ENCODE results near the gene ADM.

Gene ADM

DNA sequence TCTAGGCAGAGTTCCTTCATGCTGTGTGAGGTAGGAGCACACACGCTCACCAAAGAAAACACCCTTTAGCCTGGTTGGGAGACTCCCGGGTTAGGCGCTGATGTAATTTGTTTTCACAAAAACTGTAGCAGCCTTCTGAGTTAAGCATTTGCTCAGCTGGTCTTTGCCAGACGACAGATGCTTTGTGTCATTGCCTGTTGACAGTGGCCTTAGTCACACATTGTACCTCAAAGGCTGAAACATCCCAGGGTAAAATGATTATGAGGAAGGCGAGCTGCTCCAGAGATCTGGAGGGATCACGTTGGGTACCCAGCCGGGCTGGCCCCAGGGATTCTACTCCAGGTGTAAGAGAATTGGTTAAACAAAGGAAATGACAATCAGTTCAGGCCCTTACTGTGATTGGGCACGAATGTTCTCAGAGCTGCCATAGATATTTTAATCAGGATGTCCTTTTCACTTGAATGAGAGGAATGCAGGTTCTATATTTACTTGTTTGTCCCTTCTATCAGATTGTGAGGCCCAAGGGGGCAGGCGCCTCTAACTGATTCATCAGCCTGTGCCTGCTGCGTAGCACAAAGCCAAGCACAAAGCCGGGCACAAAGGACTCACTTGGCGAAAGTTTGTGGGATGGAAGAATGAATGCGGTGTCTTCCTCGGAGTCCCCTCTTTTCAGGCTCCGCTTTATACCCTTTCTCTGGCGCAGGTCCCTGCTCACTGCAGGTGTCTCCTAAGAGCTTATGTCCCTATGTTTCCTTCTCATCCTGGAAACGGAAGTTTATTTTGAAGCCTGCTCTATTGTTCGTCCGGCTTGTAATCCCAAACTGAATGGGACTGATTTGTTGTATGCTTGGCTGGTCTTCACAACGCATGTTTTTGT, 47.1 kb downstream of the ADM start:
- in situ Hi-C loops (cut with MboI; ENCODE audit: low pct_unique_long_range_greater_than_20kb, low sequenced_read_pairs, unreplicated experiment): no loop called here
- TF ChIP-seq, protein P1, sequence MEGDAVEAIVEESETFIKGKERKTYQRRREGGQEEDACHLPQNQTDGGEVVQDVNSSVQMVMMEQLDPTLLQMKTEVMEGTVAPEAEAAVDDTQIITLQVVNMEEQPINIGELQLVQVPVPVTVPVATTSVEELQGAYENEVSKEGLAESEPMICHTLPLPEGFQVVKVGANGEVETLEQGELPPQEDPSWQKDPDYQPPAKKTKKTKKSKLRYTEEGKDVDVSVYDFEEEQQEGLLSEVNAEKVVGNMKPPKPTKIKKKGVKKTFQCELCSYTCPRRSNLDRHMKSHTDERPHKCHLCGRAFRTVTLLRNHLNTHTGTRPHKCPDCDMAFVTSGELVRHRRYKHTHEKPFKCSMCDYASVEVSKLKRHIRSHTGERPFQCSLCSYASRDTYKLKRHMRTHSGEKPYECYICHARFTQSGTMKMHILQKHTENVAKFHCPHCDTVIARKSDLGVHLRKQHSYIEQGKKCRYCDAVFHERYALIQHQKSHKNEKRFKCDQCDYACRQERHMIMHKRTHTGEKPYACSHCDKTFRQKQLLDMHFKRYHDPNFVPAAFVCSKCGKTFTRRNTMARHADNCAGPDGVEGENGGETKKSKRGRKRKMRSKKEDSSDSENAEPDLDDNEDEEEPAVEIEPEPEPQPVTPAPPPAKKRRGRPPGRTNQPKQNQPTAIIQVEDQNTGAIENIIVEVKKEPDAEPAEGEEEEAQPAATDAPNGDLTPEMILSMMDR (IDR thresholded peaks at IDR 0.05; ENCODE audit: extremely low read depth, insufficient read depth, missing control alignments): no peak
- no peak for DNase-seq (ENCODE audit: low spot score)

DNA sequence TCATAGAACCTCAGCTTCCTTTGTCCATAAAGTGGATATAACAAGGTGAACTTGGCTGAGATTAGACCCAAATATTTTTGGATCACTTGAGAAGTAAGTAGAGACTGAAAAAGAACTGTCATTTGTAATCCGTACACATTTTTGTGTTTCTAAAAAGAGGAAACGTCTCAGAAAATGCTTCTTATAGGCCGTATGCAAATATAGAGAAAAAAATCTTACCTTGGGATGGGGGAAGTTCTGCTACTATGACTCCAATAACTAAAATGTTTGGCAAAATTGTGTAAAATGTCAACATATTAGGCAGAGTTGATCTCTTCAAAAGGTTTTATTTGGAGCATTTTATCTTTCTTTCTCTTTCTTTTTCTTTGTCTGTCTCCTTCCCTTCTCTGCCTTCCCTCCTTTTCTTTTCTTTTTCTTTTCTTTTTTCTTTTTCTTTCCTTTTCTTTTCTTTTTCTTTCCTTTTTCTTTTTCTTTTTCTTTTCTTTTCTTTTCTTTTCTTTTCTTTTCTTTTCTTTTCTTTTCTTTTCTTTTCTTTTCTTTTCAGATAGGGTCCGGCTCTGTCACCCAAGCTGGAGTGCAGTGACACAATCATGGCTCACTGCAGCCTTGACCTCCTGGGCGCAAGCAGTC, 48.2 kb downstream of the ADM start:
- DNase-seq (ENCODE audit: low spot score): no peak
- in situ Hi-C loops (cut with MboI; ENCODE audit: low pct_unique_long_range_greater_than_20kb, low sequenced_read_pairs, unreplicated experiment): no loop called here
- TF ChIP-seq, protein P1 (IDR thresholded peaks at IDR 0.05; ENCODE audit: extremely low read depth, insufficient read depth, missing control alignments): no peak

DNA sequence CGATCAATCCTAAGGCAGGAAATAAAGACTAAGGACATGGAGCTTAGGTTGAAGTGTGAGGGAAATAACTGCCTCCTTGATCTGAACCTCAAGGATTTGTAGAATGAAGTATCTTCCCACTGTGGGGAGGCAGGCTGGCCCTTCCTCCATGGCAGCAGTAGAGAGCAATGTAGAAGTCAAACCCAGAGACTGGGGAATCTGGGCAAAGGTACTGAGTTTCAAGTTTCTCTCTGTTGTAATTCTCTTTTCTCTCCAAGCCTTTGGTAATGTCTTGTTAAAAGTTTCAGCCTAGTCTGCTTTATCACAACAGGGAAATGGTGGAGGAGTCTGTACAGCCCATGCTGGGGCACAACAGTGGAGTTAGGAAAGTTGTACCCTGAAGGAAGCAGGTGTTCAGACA, 49.5 kb downstream of the ADM start:
- in situ Hi-C loops (cut with MboI; ENCODE audit: low pct_unique_long_range_greater_than_20kb, low sequenced_read_pairs, unreplicated experiment): no loop called here
- no peak for DNase-seq (ENCODE audit: low spot score)
- TF ChIP-seq, protein P1 (IDR thresholded peaks at IDR 0.05; ENCODE audit: extremely low read depth, insufficient read depth, missing control alignments): no peak

DNA sequence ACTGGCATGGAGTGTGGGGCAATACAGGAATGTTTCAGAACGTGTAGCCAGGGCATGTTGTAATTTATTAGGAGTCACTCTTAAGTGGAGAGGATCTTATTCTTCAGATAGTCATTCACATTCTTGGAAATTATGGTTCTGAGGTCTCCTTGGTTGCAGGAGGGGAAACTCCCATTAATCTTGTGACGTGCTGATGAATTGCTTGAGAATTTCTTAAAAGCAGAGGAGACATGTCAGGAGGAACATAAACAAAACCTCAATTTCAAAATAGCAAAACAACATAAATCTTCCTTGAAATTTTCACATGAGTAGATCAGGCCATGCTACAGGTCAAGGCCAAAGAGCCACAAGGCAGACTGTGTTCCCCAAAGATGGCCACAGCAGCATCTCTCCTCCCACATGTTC, 50.4 kb downstream of the ADM start:
- in situ Hi-C loops (cut with MboI; ENCODE audit: low pct_unique_long_range_greater_than_20kb, low sequenced_read_pairs, unreplicated experiment): no loop called here
- TF ChIP-seq, protein P1 (IDR thresholded peaks at IDR 0.05; ENCODE audit: extremely low read depth, insufficient read depth, missing control alignments): no peak
- no peak for DNase-seq (ENCODE audit: low spot score)

DNA sequence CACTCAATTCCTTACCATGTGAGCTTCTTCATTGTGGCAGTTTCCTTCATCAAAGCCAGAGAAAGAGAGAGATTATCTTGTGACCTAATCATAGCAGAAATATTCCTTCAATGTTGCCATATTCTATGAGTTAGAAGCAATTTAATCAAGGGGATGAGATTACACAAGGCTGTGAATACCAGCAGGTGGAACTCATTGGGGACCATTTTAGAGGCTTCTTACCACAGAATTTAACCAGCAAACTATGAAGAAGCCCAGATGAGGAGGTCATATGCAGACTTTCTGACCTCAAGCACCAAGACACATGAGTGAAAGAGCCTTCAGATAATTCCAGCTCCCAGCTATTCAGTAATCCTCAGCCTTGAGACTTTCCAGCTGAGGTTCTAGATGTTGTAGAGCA, 51.3 kb downstream of the ADM start:
- in situ Hi-C loops (cut with MboI; ENCODE audit: low pct_unique_long_range_greater_than_20kb, low sequenced_read_pairs, unreplicated experiment): no loop called here
- DNase-seq (ENCODE audit: low spot score): no peak
- TF ChIP-seq, protein P1 (IDR thresholded peaks at IDR 0.05; ENCODE audit: extremely low read depth, insufficient read depth, missing control alignments): no peak
